ENCODE data around the gene SHISA4.
"Not testable (repeated sequence)": the region's sequence is repeated elsewhere in the genome, so short reads cannot be mapped to it uniquely, and the experiment has no call there.

Gene SHISA4

GRCh38 chr1:201888282-201889089 is at the start of gene SHISA4:
Gene SHISA4, plus strand, starts transcription at chr1:201888898. Its CDS starts 97 bp downstream, at chr1:201888995.
- peak; percentile 89 for DNase-seq

- not testable (repeated sequence) for DNase-seq
Measured at GRCh38 chr1:201839089-201839488, 49.6 kb upstream of the SHISA4 start.

- no peak for DNase-seq
Measured at GRCh38 chr1:201840055-201840454, 48.6 kb upstream of the SHISA4 start.

- DNase-seq, result no peak
Measured at GRCh38 chr1:201840490-201840889, 48.2 kb upstream of the SHISA4 start.

GRCh38 chr1:201841265-201841912 is 47.3 kb upstream of the SHISA4 start:
- no peak for DNase-seq

GRCh38 chr1:201842472-201843027 is 46.1 kb upstream of the SHISA4 start:
- DNase-seq, result no peak

- peak; percentile 58 for DNase-seq
Measured at GRCh38 chr1:201845331-201846083, 43.2 kb upstream of the SHISA4 start.

GRCh38 chr1:201847150-201847549 is 41.5 kb upstream of the SHISA4 start:
- DNase-seq, result no peak

- DNase-seq, result no peak
Measured at GRCh38 chr1:201848230-201848629, 40.5 kb upstream of the SHISA4 start.

GRCh38 chr1:201849372-201850052 is 39.2 kb upstream of the SHISA4 start:
- DNase-seq, result no peak

- peak; percentile 94 for DNase-seq
Measured at GRCh38 chr1:201850053-201850397, 38.7 kb upstream of the SHISA4 start.

- DNase-seq, result no peak
Measured at GRCh38 chr1:201851949-201852348, 36.7 kb upstream of the SHISA4 start.

GRCh38 chr1:201856722-201857121 is 32.0 kb upstream of the SHISA4 start:
- DNase-seq, result not testable (repeated sequence)

GRCh38 chr1:201859424-201859823 is 29.3 kb upstream of the SHISA4 start:
- no peak for DNase-seq

- no peak for DNase-seq
Measured at GRCh38 chr1:201861448-201861847, 27.2 kb upstream of the SHISA4 start.

GRCh38 chr1:201870397-201870796 is 18.3 kb upstream of the SHISA4 start:
- peak; percentile 86 for DNase-seq

- no peak for DNase-seq
Measured at GRCh38 chr1:201874672-201875071, 14.0 kb upstream of the SHISA4 start.

GRCh38 chr1:201876148-201876818 is 12.4 kb upstream of the SHISA4 start:
- no peak for DNase-seq

GRCh38 chr1:201877877-201878401 is 10.8 kb upstream of the SHISA4 start:
- DNase-seq, result peak; percentile 59

- DNase-seq, result no peak
Measured at GRCh38 chr1:201880928-201881571, 7.6 kb upstream of the SHISA4 start.

- no peak for DNase-seq
Measured at GRCh38 chr1:201881617-201882016, 7.1 kb upstream of the SHISA4 start.
